Adrenal gland (tissue), 5 donors: ENCODE measurements around the gene FCHSD2.

Source experiments
- CTCF ChIP-seq, 6 experiments: fragments of 450-650 bp in 4 of 6; fragments of 200-600 bp in 2 of 6; sonication (generic) in 1 of 6; IDR thresholded peaks; 1 replicate in 5 of 6; 2 replicates in 1 of 6; pipeline versions ENCODE4 v1.5.1 to v1.8.0; 2016 to 2021; ENCODE audit warnings: antibody characterized with exemption in 6 of 6, mild to moderate bottlenecking in 2 of 6, moderate library complexity in 1 of 6
- POLR2A ChIP-seq, 2 donors: fragments of 450-650 bp; IDR thresholded peaks; one replicate each; pipeline ENCODE4 v1.6.1; 2017; ENCODE audit warnings: antibody characterized with exemption in 2 of 2, mild to moderate bottlenecking in 2 of 2, moderate library complexity in 1 of 2
- donor health status: DM: no; HTN: no; CAD: no.

- TF ChIP-seq CTCF (IDR thresholded peaks at IDR 0.05) (no peak), POLR2A (IDR thresholded peaks at IDR 0.05) (no peak)
Measured at GRCh38 chr11:72937439-72937838, 204.7 kb downstream of the FCHSD2 start.
